HG03066 (cell line): ENCODE measurements around the gene NAA40.

Experiments
- ATAC-seq: cut with Tn5 transposase; IDR thresholded peaks from one replicate; pipeline ENCODE4 v1.9.1; 2021; ENCODE audit warnings: low read depth; ENCODE audit not compliant: unreplicated experiment

The NAA40 gene

GRCh38 chr11:63985812-63986155, 47.0 kb downstream of the NAA40 start:
- ATAC-seq, result peak; percentile 62

GRCh38 chr11:63986156-63986931, 47.5 kb downstream of the NAA40 start, which contains the start of gene OTUB1:
Gene OTUB1, plus strand, starts transcription at chr11:63986438. Its CDS starts 19 bp downstream, at chr11:63986457.
- peak; percentile 82 for ATAC-seq

GRCh38 chr11:63986932-63987513, 48.2 kb downstream of the NAA40 start:
- no peak for ATAC-seq

DNA sequence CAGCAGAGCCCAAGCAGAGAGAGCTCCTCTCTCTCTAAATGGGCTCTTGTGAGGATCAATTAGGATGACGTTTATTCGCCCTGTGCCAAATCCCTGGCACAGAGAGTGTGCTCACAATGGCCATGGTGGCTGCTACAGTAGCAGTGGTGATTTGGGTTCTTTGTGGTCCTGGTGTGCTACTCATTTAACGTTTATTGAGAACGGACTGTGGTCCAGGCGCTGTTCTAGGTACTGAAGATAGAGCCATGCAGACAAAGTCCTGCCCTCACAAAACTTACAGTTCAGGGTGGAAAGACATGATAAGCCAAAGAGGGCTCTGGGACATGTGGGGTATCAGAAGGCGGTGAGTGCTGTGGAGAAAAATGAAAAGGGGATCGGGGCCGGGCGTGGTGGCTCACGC, 52.8 kb downstream of the NAA40 start:
- no peak for ATAC-seq

DNA sequence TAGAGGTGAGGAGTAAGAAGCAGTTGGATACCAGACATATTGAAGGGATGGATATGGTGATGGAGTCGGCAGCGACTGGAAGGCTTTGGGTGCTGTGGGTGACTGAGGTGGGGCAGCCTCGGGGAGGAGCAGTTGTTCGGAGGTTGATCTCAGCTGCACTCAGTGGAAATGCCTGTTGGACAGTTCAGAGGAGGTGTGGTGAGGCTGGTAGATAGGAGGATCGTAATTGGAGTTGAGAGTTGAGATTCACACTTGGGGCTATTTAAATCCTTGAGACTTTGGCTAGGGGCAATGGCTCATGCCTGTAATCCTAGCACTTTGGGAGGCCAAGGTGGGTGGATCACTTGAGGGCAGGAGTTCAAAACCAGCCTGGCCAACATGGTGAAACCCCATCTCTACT, 54.3 kb downstream of the NAA40 start:
- no peak for ATAC-seq

GRCh38 chr11:63993993-63994392, 55.2 kb downstream of the NAA40 start:
- ATAC-seq, result no peak

GRCh38 chr11:63996512-63996911, 57.7 kb downstream of the NAA40 start:
- no peak for ATAC-seq

DNA sequence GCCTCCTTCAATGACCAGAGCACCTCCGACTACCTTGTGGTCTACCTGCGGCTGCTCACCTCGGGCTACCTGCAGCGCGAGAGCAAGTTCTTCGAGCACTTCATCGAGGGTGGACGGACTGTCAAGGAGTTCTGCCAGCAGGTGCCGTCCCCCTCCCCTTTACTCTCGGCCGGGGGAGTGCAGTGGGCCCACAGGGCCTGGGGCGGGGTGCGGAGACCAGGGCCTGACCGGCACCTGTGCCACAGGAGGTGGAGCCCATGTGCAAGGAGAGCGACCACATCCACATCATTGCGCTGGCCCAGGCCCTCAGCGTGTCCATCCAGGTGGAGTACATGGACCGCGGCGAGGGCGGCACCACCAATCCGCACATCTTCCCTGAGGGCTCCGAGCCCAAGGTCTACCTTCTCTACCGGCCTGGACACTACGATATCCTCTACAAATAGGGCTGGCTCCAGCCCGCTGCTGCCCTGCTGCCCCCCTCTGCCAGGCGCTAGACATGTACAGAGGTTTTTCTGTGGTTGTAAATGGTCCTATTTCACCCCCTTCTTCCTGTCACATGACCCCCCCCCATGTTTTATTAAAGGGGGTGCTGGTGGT, 58.4 kb downstream of the NAA40 start:
- no peak for ATAC-seq

DNA sequence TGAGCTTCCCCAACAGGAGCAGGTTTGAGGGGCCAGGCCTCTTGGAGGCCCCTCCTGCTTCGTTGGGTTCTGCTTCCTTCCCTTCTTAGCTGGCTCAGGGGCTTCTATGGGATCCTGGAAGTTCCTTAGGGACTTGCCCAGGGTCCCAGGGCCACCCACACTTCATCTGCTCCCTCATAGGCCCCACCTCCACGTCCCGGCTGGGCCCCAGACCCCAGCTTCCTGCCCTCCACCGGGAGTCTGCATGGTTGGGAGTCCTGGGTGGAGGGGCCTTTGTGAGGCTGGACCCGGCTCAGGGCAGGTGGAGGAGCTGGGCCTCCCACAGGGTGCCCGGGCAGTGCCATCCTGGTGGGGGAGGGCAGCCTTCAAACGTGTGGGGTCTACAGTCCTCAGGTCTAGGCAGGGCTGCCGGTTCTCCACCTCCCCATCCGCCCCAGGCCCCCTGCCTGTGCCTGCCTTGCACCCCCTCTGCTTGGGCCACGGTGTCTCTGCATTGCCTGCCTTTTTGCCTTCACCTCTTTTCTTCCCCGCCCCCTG, 59.1 kb downstream of the NAA40 start:
- ATAC-seq, result no peak

- ATAC-seq, result no peak
Measured at GRCh38 chr11:63998558-63999348, 60.0 kb downstream of the NAA40 start.

- no peak for ATAC-seq
Measured at GRCh38 chr11:63999349-64000025, 60.7 kb downstream of the NAA40 start.

- no peak for ATAC-seq
Measured at GRCh38 chr11:64000026-64000739, 61.4 kb downstream of the NAA40 start.

DNA sequence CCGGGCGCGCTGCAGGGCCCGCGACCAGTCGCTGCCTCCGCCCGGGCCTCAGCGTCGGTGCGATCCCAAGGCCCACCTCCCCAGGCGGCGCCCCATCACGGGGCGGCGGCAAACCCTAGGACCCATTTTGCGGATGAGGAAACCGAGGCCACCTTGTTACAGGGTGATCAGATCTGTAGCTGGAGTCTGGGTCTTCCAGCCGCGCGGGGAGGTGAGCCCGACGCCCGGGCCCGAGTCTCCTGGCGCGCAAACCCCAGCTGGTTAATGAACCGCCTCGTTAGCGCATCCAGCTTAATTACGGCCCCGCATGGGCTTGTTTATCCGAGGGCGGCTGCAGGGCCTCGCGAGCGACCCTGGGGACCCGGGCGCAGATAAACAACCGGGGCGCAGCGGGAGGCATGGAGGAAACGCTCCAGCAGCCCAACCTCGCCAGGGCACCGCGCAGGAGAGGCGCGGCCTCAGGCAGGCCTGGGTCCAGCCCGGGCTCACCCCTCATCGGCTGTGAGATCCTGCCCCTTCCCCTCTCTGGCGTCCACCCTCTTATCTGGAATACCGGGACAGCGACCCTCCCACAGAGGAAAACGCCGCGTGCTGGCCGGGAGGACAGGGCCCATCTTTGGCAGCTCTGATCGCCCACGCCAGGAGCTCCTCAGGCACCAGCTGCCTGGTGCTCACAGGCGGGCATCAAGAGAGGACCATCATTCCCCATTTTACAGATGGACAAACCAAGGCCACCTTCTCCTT, 62.1 kb downstream of the NAA40 start:
- ATAC-seq, result no peak

GRCh38 chr11:64001484-64002420, 63.0 kb downstream of the NAA40 start:
- ATAC-seq, result no peak

- ATAC-seq, result no peak
Measured at GRCh38 chr11:64003807-64004589, 65.2 kb downstream of the NAA40 start.

DNA sequence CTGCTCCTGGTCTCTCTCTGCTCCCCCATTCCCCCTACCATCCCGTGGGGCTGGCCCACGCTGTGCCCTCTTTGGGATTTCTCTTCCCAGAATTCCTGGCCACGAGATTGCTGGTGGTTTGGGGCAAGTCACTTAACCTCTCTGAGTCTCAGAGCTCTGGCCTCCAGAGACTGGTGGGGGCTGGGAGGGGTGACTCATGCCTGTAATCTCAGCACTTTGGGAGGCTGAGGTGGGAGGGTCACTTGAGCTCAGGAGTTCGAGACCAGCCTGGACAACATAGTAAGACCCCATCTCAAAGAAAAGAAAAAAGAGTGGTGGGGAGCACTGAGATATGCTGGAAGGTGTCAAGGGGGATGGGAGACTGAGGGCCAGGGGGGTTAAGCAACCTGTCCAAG, 65.8 kb downstream of the NAA40 start:
- ATAC-seq, result no peak

DNA sequence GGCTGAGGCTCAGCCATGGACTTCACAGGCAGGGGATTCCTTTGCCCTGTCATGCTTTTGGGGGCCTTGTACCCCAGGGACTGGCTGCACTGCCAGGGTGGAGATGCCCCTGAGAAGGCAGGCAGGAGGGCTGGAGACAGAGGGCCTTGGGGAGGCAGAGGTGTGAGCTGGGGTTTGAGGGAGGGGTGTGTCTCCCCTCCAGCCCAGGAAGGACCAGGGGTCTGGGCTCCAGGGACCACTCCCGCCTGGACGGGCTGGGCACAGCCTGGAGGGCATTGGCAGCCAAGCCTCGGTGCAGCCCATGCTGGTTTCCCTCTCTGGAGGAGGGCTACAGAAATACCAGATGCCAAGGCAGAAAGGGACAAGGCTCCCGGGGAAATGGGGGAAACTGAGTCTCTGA, 66.9 kb downstream of the NAA40 start:
- ATAC-seq, result no peak
